GM12892 (cell line): ENCODE data around the gene IFI30.

Source experiments
- POLR2A ChIP-seq: IDR thresholded peaks from 2 replicates; pipeline ENCODE4 v1.6.1; 2011; ENCODE audit warnings: low read depth, low read length, control low read depth
- POLR2AphosphoS5 ChIP-seq: IDR thresholded peaks from 2 replicates; pipeline ENCODE4 v1.6.1; 2011; ENCODE audit warnings: low read depth, low read length, control low read depth

- no peak for TF ChIP-seq POLR2AphosphoS5
- no peak for TF ChIP-seq POLR2A
Observed at GRCh38 chr19:18197306-18197705, 23.7 kb downstream of the IFI30 start.
